Fibroblast of skin of right quadriceps (primary cell): ENCODE results near the gene NKD1.

Source experiments
- DNase-seq: peaks from one replicate; pipeline ENCODE4 v3.0.0-alpha.2; 2013

Gene NKD1

GRCh38 chr16:50580180-50580798 lies 32.1 kb downstream of the NKD1 start:
- DNase-seq, result no peak

- DNase-seq, result no peak
Observed at GRCh38 chr16:50581845-50582244, 33.6 kb downstream of the NKD1 start.

GRCh38 chr16:50583211-50583610 lies 35.0 kb downstream of the NKD1 start:
- DNase-seq, result no peak

GRCh38 chr16:50584033-50584722 lies 36.0 kb downstream of the NKD1 start:
- DNase-seq, result no peak

- DNase-seq, result no peak
Observed at GRCh38 chr16:50585331-50585776, 37.2 kb downstream of the NKD1 start.

GRCh38 chr16:50587543-50587942 lies 39.3 kb downstream of the NKD1 start:
- no peak for DNase-seq

- no peak for DNase-seq
Observed at GRCh38 chr16:50588276-50588675, 40.1 kb downstream of the NKD1 start.

- no peak for DNase-seq
Observed at GRCh38 chr16:50591209-50591608, 43.0 kb downstream of the NKD1 start.

GRCh38 chr16:50591800-50592771 lies 43.9 kb downstream of the NKD1 start:
- no peak for DNase-seq

- no peak for DNase-seq
Observed at GRCh38 chr16:50592996-50593395, 44.8 kb downstream of the NKD1 start.

- peak; percentile 29 for DNase-seq
Observed at GRCh38 chr16:50593410-50594150, 45.4 kb downstream of the NKD1 start.

GRCh38 chr16:50594308-50595260 lies 46.4 kb downstream of the NKD1 start:
- DNase-seq, result no peak

- no peak for DNase-seq
Observed at GRCh38 chr16:50595859-50596258, 47.7 kb downstream of the NKD1 start.

- no peak for DNase-seq
Observed at GRCh38 chr16:50596762-50597450, 48.7 kb downstream of the NKD1 start.

GRCh38 chr16:50597563-50598255 lies 49.5 kb downstream of the NKD1 start:
- DNase-seq, result no peak

GRCh38 chr16:50598256-50598894 lies 50.2 kb downstream of the NKD1 start:
- no peak for DNase-seq

- no peak for DNase-seq
Observed at GRCh38 chr16:50598936-50599361, 50.8 kb downstream of the NKD1 start.

- DNase-seq, result no peak
Observed at GRCh38 chr16:50599494-50599893, 51.3 kb downstream of the NKD1 start.

GRCh38 chr16:50600582-50601283 lies 52.5 kb downstream of the NKD1 start:
- peak; percentile 40 for DNase-seq
